Thyroid gland (tissue), 4 donors: ENCODE results near the gene RBBP6. TPM values are rescaled to one million over a fixed set of nuclear protein-coding genes. Genes with fewer than 3 reads are reported as not detected.

Source experiments
- DNase-seq, 2 donors: peaks; one replicate each; pipeline ENCODE4 v3.0.0-alpha.2; 2019
- H3K27ac ChIP-seq, 3 donors: fragments of 200-600 bp; sonication (generic); 1 replicate in 2 of 3; 2 replicates in 1 of 3; pipeline ENCODE4 v1.5.1; 2016 to 2019; ENCODE audit warnings: mild to moderate bottlenecking in 1 of 3, moderate library complexity in 1 of 3
- H3K27me3 ChIP-seq: fragments of 200-600 bp; sonication (generic); one replicate; pipeline ENCODE4 v1.5.1; 2019
- H3K36me3 ChIP-seq, 2 donors: fragments of 200-600 bp; sonication (generic); one replicate each; pipeline ENCODE4 v1.5.1; 2016 to 2019
- H3K4me1 ChIP-seq, 2 donors: fragments of 200-600 bp; sonication (generic); one replicate each; pipeline ENCODE4 v1.5.1; 2017 to 2019
- H3K4me3 ChIP-seq, 3 donors: fragments of 200-600 bp; sonication (generic); replicated peaks in 1 of 3; 1 replicate in 2 of 3; 2 replicates in 1 of 3; pipeline ENCODE4 v1.5.1; 2016; ENCODE audit warnings: mild to moderate bottlenecking in 1 of 3
- H3K9me3 ChIP-seq: fragments of 200-600 bp; sonication (generic); one replicate; pipeline ENCODE4 v1.5.1; 2017
- CTCF ChIP-seq, 6 experiments: fragments of 200-600 bp in 3 of 6; fragments of 450-650 bp in 3 of 6; sonication (generic) in 3 of 6; IDR thresholded peaks; one replicate each; pipeline ENCODE4 v1.5.1; 2016 to 2019; ENCODE audit warnings: antibody characterized with exemption in 6 of 6, mild to moderate bottlenecking in 2 of 6, inconsistent platforms in 1 of 6, moderate library complexity in 1 of 6
- POLR2A ChIP-seq, 2 donors: fragments of 450-650 bp; IDR thresholded peaks; one replicate each; pipeline ENCODE4 v1.6.1; 2017; ENCODE audit warnings: antibody characterized with exemption in 2 of 2, mild to moderate bottlenecking in 2 of 2, moderate library complexity in 1 of 2
- WGBS, 2 donors: methylation state at CpG; one replicate each; pipeline ENCODE4 v1.1.5; 2017; 5-methylcytosine and 5-hydroxymethylcytosine counted together
- intact Hi-C: fragments of 100-400 bp; cut with DNase I; formaldehyde crosslinking; loops from one replicate; pipeline ENCODE4 v1.15.1; 2023
- total RNA-seq, 4 donors: library from RNA; depleted of rRNA; stranded (reverse); fragments of >200 nt; gene quantifications; one replicate each; pipeline ENCODE4 v1.2.3, GENCODE V29; 2016

The RBBP6 gene
- total RNA-seq, 4 donors from 2014 or later: 78.9 to 120 (median 84.5) TPM

DNA sequence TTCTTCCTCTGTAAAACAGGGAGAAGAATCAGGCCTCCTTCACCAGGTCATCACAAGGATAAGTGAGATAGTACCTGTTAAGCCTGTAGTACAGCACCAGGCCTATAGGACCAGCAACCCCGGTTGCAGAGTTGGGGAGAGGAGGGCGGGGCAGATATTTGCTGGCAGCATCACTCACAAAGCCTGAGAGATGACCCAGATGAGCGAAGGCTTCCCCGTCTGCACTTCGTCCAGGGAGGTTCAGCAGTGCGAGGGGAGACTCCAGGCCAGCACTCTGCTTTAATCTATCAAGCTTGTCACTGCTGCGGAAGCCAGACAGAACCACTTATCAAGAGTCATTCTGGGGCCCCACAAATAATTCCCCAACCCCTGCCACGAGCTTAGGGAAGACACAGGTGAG, 15.8 kb upstream of the RBBP6 start:
- no peak overlapping the region for H3K27ac ChIP-seq
- WGBS, 2 donors: 42 to 51% methylated on average over 8 of the region's 8 CpGs
- no peaks in the 10 kb centered on the region for H3K4me1 ChIP-seq
- H3K27me3 ChIP-seq: no peaks in the 10 kb centered on the region
- DNase-seq: no peak
- no peak overlapping the region for H3K4me3 ChIP-seq
- intact Hi-C loops: no loop called here
- TF ChIP-seq CTCF (IDR thresholded peaks at IDR 0.05) (no peak), POLR2A (IDR thresholded peaks at IDR 0.05) (no peak)
- no peaks in the 10 kb centered on the region for H3K36me3 ChIP-seq
- no peaks in the 10 kb centered on the region for H3K9me3 ChIP-seq

DNA sequence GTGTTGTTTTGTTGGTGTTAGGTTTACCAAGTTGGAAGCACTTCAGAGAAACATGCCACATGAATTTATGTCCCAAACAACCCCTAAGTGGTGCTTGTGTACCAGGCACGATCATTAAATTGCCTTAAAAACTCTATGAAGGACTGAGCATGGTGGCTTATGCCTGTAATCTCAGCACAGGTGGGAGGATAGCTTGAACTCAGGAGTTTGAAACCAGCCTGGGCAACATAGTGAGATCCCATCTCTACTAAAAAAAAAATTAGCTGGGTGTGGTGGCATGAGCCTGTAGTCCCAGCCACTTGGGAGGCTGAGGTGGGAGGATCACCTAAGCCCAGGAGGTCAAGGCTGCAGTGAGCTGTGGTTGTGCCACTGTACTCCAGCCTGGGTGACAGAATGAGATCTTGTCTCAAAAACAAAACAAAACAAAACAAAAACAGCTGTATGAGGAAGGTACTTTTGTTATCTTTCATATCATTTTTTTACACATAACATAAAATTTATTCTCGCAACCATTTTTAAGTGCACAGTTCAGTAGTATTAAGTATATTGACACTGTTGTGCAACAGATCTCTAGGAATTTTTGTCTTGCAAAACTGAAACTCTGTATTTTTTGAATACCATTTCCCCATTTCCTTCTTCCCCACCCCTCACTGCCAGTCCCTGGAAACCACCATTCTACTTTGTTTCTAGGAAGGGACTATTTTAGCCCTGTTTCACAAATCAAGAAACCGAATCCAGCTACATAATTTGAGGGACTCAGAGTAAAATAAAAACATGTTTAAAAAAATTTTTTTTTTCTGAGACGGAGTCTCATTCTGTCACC, 14.3 kb upstream of the RBBP6 start:
- DNase-seq: no peak
- H3K4me3 ChIP-seq: no peak overlapping the region
- no peaks in the 10 kb centered on the region for H3K4me1 ChIP-seq
- intact Hi-C loops: no loop called here
- H3K36me3 ChIP-seq: no peaks in the 10 kb centered on the region
- H3K9me3 ChIP-seq: no peaks in the 10 kb centered on the region
- H3K27ac ChIP-seq: no peak overlapping the region
- 69 to 86% methylated on average over 4 of the region's 4 CpGs for WGBS, 2 donors
- no peaks in the 10 kb centered on the region for H3K27me3 ChIP-seq
- TF ChIP-seq CTCF (IDR thresholded peaks at IDR 0.05) (no peak), POLR2A (IDR thresholded peaks at IDR 0.05) (no peak)

GRCh38 chr16:24525970-24526559, 13.3 kb upstream of the RBBP6 start:
- TF ChIP-seq POLR2A (IDR thresholded peaks at IDR 0.05) (no peak), CTCF (IDR thresholded peaks at IDR 0.05) (no peak)
- H3K27ac ChIP-seq: no peak overlapping the region
- no peak overlapping the region for H3K4me3 ChIP-seq
- no peaks in the 10 kb centered on the region for H3K36me3 ChIP-seq
- H3K27me3 ChIP-seq: no peaks in the 10 kb centered on the region
- intact Hi-C loops: no loop called here
- H3K4me1 ChIP-seq: no peaks in the 10 kb centered on the region
- 74 to 75% methylated on average over 7 of the region's 7 CpGs for WGBS, 2 donors
- no peak for DNase-seq
- H3K9me3 ChIP-seq: no peaks in the 10 kb centered on the region

GRCh38 chr16:24526701-24527495, 12.5 kb upstream of the RBBP6 start:
- no peaks in the 10 kb centered on the region for H3K4me1 ChIP-seq
- no peak overlapping the region for H3K4me3 ChIP-seq
- H3K36me3 ChIP-seq: no peaks in the 10 kb centered on the region
- intact Hi-C loops: no loop called here
- no peaks in the 10 kb centered on the region for H3K9me3 ChIP-seq
- TF ChIP-seq CTCF (IDR thresholded peaks at IDR 0.05): no peak
- no peak for TF ChIP-seq POLR2A (IDR thresholded peaks at IDR 0.05)
- no peak for DNase-seq
- H3K27me3 ChIP-seq: no peaks in the 10 kb centered on the region
- H3K27ac ChIP-seq: no peak overlapping the region
- 84 to 88% methylated on average over 9 of the region's 9 CpGs for WGBS, 2 donors
